ENCODE measurements around the gene AGAP2. TPM values are rescaled to one million over a fixed set of nuclear protein-coding genes. Genes with fewer than 3 reads are reported as not detected.

AGAP2 gene
- total and polyA plus RNA-seq, 2 of the 8 experiments (the other 6 are each of a cell fraction or from before 2014, with no cell fraction given) = 1.5 TPM

- TF ChIP-seq CHD7 (IDR thresholded peaks at IDR 0.05; ENCODE audit: insufficient replicate concordance, low read length) (no peak), SP4 (IDR thresholded peaks at IDR 0.05; ENCODE audit: low read length) (no peak), RBBP5 (IDR thresholded peaks at IDR 0.05; ENCODE audit: borderline replicate concordance, low read depth, low read length) (no peak), NRF1 (IDR thresholded peaks at IDR 0.05; ENCODE audit: low read depth, low read length) (no peak), CHD2 (IDR thresholded peaks at IDR 0.05; ENCODE audit: low read length) (no peak), MAFK (IDR thresholded peaks at IDR 0.05; ENCODE audit: low read depth, low read length) (no peak)
Observed at GRCh38 chr12:57783466-57783801, 44.9 kb upstream of the AGAP2 start (continued).
